ENCODE results near the gene KCNK1.

The KCNK1 gene

DNA sequence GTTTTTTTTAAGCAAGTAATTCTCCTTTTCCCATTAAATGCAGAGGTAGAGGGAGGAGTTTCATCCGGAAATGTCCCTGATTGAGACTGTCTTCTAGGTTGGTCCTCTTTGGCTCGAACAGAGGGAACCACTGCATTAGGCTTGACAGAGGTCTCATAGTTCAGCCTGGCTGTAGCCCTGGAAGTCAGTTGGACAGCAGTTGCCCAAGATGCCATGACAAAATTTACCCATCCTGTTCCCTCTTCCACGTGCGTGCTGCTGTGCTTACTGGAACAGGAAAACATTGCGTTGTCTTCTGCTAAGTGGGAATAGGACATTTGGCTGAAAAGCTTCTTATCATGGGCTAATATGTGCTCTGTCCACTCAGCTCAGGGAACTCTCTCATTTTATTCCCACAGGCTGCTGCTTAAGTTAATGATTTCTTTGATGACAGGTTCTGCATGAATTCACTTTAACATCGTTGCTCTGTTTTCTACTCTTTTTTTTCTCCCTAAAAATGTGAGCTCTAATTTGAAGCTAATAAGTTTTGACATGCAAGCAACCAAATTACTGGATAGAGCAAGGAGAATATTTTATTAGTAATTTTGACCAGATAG, 18.0 kb downstream of the KCNK1 start:
- no peak overlapping the region for H3K4me3 ChIP-seq (ENCODE audit: low read depth, low read length)
- no peak for DNase-seq (ENCODE audit: low read depth)
- TF ChIP-seq, protein P1, sequence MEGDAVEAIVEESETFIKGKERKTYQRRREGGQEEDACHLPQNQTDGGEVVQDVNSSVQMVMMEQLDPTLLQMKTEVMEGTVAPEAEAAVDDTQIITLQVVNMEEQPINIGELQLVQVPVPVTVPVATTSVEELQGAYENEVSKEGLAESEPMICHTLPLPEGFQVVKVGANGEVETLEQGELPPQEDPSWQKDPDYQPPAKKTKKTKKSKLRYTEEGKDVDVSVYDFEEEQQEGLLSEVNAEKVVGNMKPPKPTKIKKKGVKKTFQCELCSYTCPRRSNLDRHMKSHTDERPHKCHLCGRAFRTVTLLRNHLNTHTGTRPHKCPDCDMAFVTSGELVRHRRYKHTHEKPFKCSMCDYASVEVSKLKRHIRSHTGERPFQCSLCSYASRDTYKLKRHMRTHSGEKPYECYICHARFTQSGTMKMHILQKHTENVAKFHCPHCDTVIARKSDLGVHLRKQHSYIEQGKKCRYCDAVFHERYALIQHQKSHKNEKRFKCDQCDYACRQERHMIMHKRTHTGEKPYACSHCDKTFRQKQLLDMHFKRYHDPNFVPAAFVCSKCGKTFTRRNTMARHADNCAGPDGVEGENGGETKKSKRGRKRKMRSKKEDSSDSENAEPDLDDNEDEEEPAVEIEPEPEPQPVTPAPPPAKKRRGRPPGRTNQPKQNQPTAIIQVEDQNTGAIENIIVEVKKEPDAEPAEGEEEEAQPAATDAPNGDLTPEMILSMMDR (IDR thresholded peaks at IDR 0.05; ENCODE audit: low read depth, low read length, missing control alignments): no peak
- in situ Hi-C loops (cut with HindIII; ENCODE audit: low sequenced_read_pairs): no loop called here

DNA sequence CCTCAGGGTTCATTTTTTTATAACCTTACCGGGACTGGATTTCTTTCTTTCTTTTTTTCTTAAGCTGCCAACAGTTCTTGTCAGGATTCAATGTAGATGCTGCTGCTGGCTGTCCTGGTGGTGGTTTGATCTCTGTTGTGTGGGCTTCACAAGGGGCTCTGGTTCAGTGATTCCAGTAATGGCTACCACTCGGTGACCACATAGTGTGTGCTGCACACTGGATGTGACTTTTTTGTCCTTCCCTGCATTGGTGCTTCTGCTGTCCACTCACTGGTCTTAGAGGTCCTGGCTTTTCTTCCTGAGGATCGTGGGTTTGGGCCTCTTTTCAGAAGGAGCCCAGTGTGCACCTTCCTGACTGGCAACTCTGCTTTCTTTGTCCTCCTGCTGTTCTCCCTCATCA, 18.5 kb downstream of the KCNK1 start:
- in situ Hi-C loops (cut with HindIII; ENCODE audit: low sequenced_read_pairs): no loop called here
- no peak for DNase-seq (ENCODE audit: low read depth)

DNA sequence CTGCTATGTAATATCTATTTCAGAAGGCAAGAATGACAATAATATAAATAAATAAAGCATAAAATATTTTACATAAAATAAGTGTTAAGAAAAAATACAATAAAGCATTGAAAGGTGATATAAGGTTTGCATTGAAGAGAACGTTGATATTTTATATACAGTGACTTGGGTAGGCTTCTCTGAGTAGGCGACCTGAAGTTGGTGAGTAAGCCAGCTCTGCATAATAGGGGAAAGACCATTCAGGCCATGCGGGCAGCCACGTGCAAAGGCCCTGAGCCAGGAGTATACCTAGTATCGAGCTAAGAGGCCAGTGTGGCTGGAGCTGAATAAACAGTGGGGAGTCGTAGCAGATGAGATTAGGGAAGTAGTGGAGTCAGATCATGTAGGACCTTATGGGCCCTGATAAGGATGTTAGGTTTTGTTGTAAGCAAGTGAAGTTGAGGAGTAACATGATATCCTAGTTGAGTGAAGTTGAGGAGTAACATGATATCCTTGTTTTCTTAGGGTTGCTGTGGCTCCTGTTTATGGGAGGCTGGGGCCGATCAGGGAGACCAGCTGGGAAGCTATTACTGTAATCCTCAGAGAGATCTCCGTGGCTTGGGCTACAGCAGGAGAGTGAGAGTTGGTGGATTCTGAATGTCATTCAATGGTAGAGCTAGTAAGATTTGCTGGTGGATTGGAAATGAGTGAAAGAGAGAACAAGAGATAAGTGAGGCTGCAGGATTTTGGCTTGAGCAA, 22.0 kb downstream of the KCNK1 start:
- TF ChIP-seq, protein P1 (IDR thresholded peaks at IDR 0.05; ENCODE audit: low read depth, low read length, missing control alignments): no peak
- in situ Hi-C loops (cut with HindIII; ENCODE audit: low sequenced_read_pairs): no loop called here
- peak; percentile 23 for DNase-seq (ENCODE audit: low read depth)

More for the DNA sequence above, 18.5 kb downstream of the KCNK1 start:
- H3K4me3 ChIP-seq (ENCODE audit: low read depth, low read length): no peak overlapping the region
- TF ChIP-seq, protein P1 (IDR thresholded peaks at IDR 0.05; ENCODE audit: low read depth, low read length, missing control alignments): no peak

DNA sequence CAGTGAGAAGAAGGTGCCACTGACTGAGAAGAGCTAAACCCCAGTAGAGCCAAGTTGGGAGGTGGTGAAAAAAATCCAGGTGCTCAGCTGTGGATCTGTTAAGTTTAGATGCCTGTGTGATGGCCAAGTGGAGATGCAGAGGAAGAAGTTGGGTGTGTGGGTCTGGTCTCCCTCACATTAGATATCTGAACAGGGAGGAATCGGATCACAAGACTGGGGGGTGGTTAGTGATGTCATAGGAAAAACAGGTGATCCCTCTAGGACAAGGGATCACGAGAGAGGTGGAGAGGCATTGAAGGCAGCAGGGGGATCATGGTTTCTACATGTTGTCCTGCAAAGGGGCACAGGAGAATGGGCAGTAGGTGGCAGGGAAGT, 22.6 kb downstream of the KCNK1 start:
- no peak for DNase-seq (ENCODE audit: low read depth)
- H3K4me3 ChIP-seq (ENCODE audit: low read depth, low read length): no peak overlapping the region
- in situ Hi-C loops (cut with HindIII; ENCODE audit: low sequenced_read_pairs): no loop called here
- TF ChIP-seq, protein P1 (IDR thresholded peaks at IDR 0.05; ENCODE audit: low read depth, low read length, missing control alignments): no peak

More for the DNA sequence above, 22.0 kb downstream of the KCNK1 start:
- no peak overlapping the region for H3K4me3 ChIP-seq (ENCODE audit: low read depth, low read length)

DNA sequence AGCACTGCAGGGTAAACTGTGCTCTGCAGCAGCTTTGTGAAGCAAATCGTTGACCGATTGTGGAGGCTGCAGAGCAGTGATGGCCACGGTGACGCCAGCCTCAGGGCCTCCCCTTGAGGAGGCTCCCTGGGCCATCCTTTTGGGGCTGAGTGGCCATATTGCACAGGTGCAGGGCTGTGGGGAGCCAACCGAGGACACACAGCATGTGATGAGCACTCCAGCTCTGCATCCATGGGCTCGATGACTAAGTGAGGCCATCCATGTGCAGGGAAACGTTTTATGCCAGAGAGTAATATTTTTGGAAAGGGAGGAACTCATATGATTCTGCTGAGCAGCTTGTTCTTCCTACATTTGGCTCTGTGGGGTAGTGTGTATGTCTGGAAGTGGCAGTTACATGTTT, 24.6 kb downstream of the KCNK1 start:
- TF ChIP-seq, protein P1 (IDR thresholded peaks at IDR 0.05; ENCODE audit: low read depth, low read length, missing control alignments): no peak
- in situ Hi-C loops (cut with HindIII; ENCODE audit: low sequenced_read_pairs): no loop called here
- no peak overlapping the region for H3K4me3 ChIP-seq (ENCODE audit: low read depth, low read length)
- DNase-seq (ENCODE audit: low read depth): no peak

DNA sequence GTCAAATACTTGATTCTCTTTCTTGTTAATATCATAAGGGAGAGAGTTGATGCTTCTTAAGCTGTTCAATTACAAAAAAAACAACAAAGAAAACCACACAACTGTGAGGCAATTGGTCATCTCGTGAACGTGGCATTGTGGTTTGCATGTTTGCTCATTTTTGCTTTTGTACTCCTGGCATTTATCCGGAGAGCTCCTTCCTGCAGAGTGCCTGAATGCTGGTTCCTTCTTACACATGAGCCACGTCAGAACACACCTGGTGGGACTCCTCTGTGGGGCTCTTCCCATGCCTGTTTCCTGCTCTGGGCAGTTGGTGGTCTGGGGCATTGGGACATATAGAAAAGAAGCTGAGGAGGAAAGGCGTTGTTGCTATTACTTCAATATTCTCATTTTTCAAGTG, 25.7 kb downstream of the KCNK1 start:
- H3K4me3 ChIP-seq (ENCODE audit: low read depth, low read length): no peak overlapping the region
- in situ Hi-C loops (cut with HindIII; ENCODE audit: low sequenced_read_pairs): loop anchor here (5.0 kb wide), 1 partner anchor 52 kb away; no protein-coding TSS in a partner anchor
- TF ChIP-seq, protein P1 (IDR thresholded peaks at IDR 0.05; ENCODE audit: low read depth, low read length, missing control alignments): no peak
- peak; percentile 69 for DNase-seq (ENCODE audit: low read depth)

Measured in astrocyte of the cerebellum (primary cell).